ENCODE measurements around the gene ACIN1. TPM values are rescaled to one million over a fixed set of nuclear protein-coding genes. Genes with fewer than 3 reads are reported as not detected.

ACIN1 gene
- total RNA-seq, 4 donors from 2014 or later, result 96.5 to 143 (median 108) TPM

- peak; percentile 60 to 70 for DNase-seq (ENCODE audit: low spot score in 2 of 2)
- no peaks in the 10 kb centered on the region for H3K36me3 ChIP-seq
- peak within 1 kb of the TSS; percentile 73 to 92 (median 86) for H3K27ac ChIP-seq
- 3 to 5% methylated on average over 34 to 40 of the region's 40 CpGs for WGBS, 2 donors
- H3K27me3 ChIP-seq, result no peaks in the 10 kb centered on the region
- H3K9me3 ChIP-seq, result no peaks in the 10 kb centered on the region
- TF ChIP-seq POLR2A (IDR thresholded peaks at IDR 0.05) (peak; percentile 18 to 50), EP300 (IDR thresholded peaks at IDR 0.05) (peak in 1 of 2 donors; percentile 56), CTCF (IDR thresholded peaks at IDR 0.05) (no peak)
- H3K4me1 ChIP-seq, result peaks cover 0 to 34% (median 5%) of the 10 kb centered on the region in 4 donors
- peak within 1 kb of the TSS; percentile 33 to 64 (median 42) for H3K4me3 ChIP-seq
These were observed 84.8 kb downstream of the ACIN1 start, which contains the start of gene C14orf93 for GRCh38 chr14:23009939-23010726. TSS of gene C14orf93 (minus strand) at chr14:23010143. CDS start at chr14:22999023, 11,120 bp downstream.

- Histone ChIP-seq H3K36me3 (no peaks in the 10 kb centered on the region), H3K9me3 (no peaks in the 10 kb centered on the region), H3K4me1 (peaks cover 0 to 34% (median 5%) of the 10 kb centered on the region in 4 donors), H3K27ac (peak overlapping the region; percentile 73 to 92 (median 86)), H3K27me3 (no peaks in the 10 kb centered on the region), H3K4me3 (peak overlapping the region; percentile 33 to 64 (median 42))
- DNase-seq (ENCODE audit: low spot score in 2 of 2), result no peak
- TF ChIP-seq EP300 (IDR thresholded peaks at IDR 0.05) (no peak), POLR2A (IDR thresholded peaks at IDR 0.05) (no peak), CTCF (IDR thresholded peaks at IDR 0.05) (no peak)
- WGBS, 2 donors, result 17 to 22% methylated on average over 8 of the region's 8 CpGs
These were observed 85.4 kb downstream of the ACIN1 start for GRCh38 chr14:23009483-23009938.

- peak overlapping the region in 1 of 4 donors; percentile 92 for H3K27ac ChIP-seq
These were observed 86.1 kb downstream of the ACIN1 start for GRCh38 chr14:23008831-23009230.

More at GRCh38 chr14:23008831-23009230, 86.1 kb downstream of the ACIN1 start:
- Histone ChIP-seq H3K9me3 (no peaks in the 10 kb centered on the region), H3K4me3 (no peak overlapping the region), H3K36me3 (no peaks in the 10 kb centered on the region), H3K27me3 (no peaks in the 10 kb centered on the region), H3K4me1 (peaks cover 0 to 34% (median 5%) of the 10 kb centered on the region in 4 donors)
- DNase-seq (ENCODE audit: low spot score in 2 of 2), result no peak
- WGBS, 2 donors, result 9 to 15% methylated on average over 3 of the region's 3 CpGs
- TF ChIP-seq EP300 (IDR thresholded peaks at IDR 0.05) (no peak), POLR2A (IDR thresholded peaks at IDR 0.05) (no peak), CTCF (IDR thresholded peaks at IDR 0.05) (no peak)

Other genes starting within 250 kb of the ACIN1 start
- 100 to 1,000 TPM in 2 of 4 donors, 10 to 100 TPM in 2; 82.3 to 151 (median 97.0) TPM for gene LRP10, start 223.4 kb downstream of the ACIN1 start, total RNA-seq
- under 1 TPM in 2 of 4 donors, not detected in 2; 0.42 to 0.44 TPM for gene REM2, start 211.9 kb downstream of the ACIN1 start, total RNA-seq
- gene RBM23, start 176.0 kb downstream of the ACIN1 start, total RNA-seq, result 100 to 1,000 TPM in 3 of 4 donors, 10 to 100 TPM in 1; 81.9 to 633 (median 298) TPM
- gene PRMT5, start 165.8 kb downstream of the ACIN1 start, total RNA-seq, result 10 to 100 TPM; 60.6 to 82.5 (median 76.8) TPM
- 100 to 1,000 TPM in 1 of 4 donors, 10 to 100 TPM in 3; 52.1 to 104 (median 74.3) TPM for gene HAUS4, start 138.0 kb downstream of the ACIN1 start, total RNA-seq
- 10 to 100 TPM; 22.8 to 33.5 (median 28.4) TPM for gene AJUBA, start 112.6 kb downstream of the ACIN1 start, total RNA-seq
- gene C14orf93, start 85.0 kb downstream of the ACIN1 start, total RNA-seq, result 10 to 100 TPM in 1 of 4 donors, 1 to 10 TPM in 3; 8.4 to 18.6 (median 9.5) TPM
- gene PSMB5, start 60.2 kb downstream of the ACIN1 start, total RNA-seq, result 100 to 1,000 TPM in 3 of 4 donors, 10 to 100 TPM in 1; 90.2 to 154 (median 113) TPM
- gene PSMB11, start 52.9 kb downstream of the ACIN1 start, total RNA-seq, result not detected
- gene CDH24, start 37.6 kb downstream of the ACIN1 start, total RNA-seq, result 10 to 100 TPM in 1 of 4 donors, 1 to 10 TPM in 3; 3.9 to 11.1 (median 6.0) TPM
- gene C14orf119, start 369 bp upstream of the ACIN1 start, total RNA-seq, result 10 to 100 TPM; 15.5 to 35.1 (median 21.7) TPM
- not detected for gene CIROP, start 9.9 kb upstream of the ACIN1 start, total RNA-seq
- not detected for gene CEBPE, start 24.1 kb upstream of the ACIN1 start, total RNA-seq
- 10 to 100 TPM; 26.2 to 41.4 (median 37.5) TPM for gene SLC7A8, start 88.5 kb upstream of the ACIN1 start, total RNA-seq
- gene RNF212B, start 142.8 kb upstream of the ACIN1 start, total RNA-seq, result not detected
- gene HOMEZ, start 191.0 kb upstream of the ACIN1 start, total RNA-seq, result 10 to 100 TPM in 2 of 4 donors, 1 to 10 TPM in 2; 7.5 to 35.2 (median 10.2) TPM
- gene PPP1R3E, start 207.7 kb upstream of the ACIN1 start, total RNA-seq, result 10 to 100 TPM; 15.0 to 29.1 (median 19.2) TPM
- gene BCL2L2, start 211.7 kb upstream of the ACIN1 start, total RNA-seq, result 10 to 100 TPM; 49.8 to 87.3 (median 56.5) TPM
- gene PABPN1, start 226.3 kb upstream of the ACIN1 start, total RNA-seq, result 10 to 100 TPM; 52.1 to 80.8 (median 64.5) TPM

Measured in tibial nerve (tissue), 4 donors.